Measurements from ENCODE around the gene ITCH.

ITCH gene

GRCh38 chr20:34559311-34560140 is 196.5 kb downstream of the ITCH start:
- peak; percentile 12 for DNase-seq

GRCh38 chr20:34560141-34560523 is 197.1 kb downstream of the ITCH start:
- DNase-seq = no peak

- DNase-seq = no peak
Measured at GRCh38 chr20:34560614-34561013, 197.5 kb downstream of the ITCH start.
